ENCODE results near the gene USO1. TPM values are rescaled to one million over a fixed set of nuclear protein-coding genes. Genes with fewer than 3 reads are reported as not detected.
A peak's percentile ranks its signal among the peaks of the same experiment; 100 is the strongest.

The USO1 gene
- total RNA-seq, 2 donors from 2014 or later: 52.0 to 53.3 TPM

- intact Hi-C loops (cut with DNase I): no loop called here
- WGBS: 81% methylated on average over 4 of the region's 4 CpGs
- Histone ChIP-seq H3K27me3 (replicated peaks; ENCODE audit: insufficient read depth) (no peaks in the 10 kb centered on the region), H3K9me3 (no peaks in the 10 kb centered on the region), H3K4me1 (replicated peaks) (no peaks in the 10 kb centered on the region), H3K4me3 (no peak overlapping the region), H3K27ac (no peak overlapping the region), H3K36me3 (no peaks in the 10 kb centered on the region)
- TF ChIP-seq POLR2A (IDR thresholded peaks at IDR 0.05) (no peak), CTCF (IDR thresholded peaks at IDR 0.05) (no peak), POLR2AphosphoS5 (IDR thresholded peaks at IDR 0.05) (no peak)
- DNase-seq (ENCODE audit: low spot score): no peak
Observed at GRCh38 chr4:75702919-75703411, 21.4 kb upstream of the USO1 start.

GRCh38 chr4:75705198-75705977 lies 19.0 kb upstream of the USO1 start:
- no peaks in the 10 kb centered on the region for H3K27me3 ChIP-seq (replicated peaks; ENCODE audit: insufficient read depth)
- H3K36me3 ChIP-seq: no peaks in the 10 kb centered on the region
- no peaks in the 10 kb centered on the region for H3K4me1 ChIP-seq (replicated peaks)
- intact Hi-C loops (cut with DNase I): no loop called here
- no peaks in the 10 kb centered on the region for H3K9me3 ChIP-seq
- WGBS: 96% methylated on average over 6 of the region's 6 CpGs
- TF ChIP-seq POLR2A (IDR thresholded peaks at IDR 0.05): no peak
- TF ChIP-seq CTCF (IDR thresholded peaks at IDR 0.05): no peak
- TF ChIP-seq POLR2AphosphoS5 (IDR thresholded peaks at IDR 0.05): no peak
- no peak overlapping the region for H3K27ac ChIP-seq
- DNase-seq (ENCODE audit: low spot score): no peak
- H3K4me3 ChIP-seq: no peak overlapping the region

GRCh38 chr4:75708218-75708691 lies 16.1 kb upstream of the USO1 start:
- no peaks in the 10 kb centered on the region for H3K36me3 ChIP-seq
- H3K27ac ChIP-seq: no peak overlapping the region
- H3K4me3 ChIP-seq: no peak overlapping the region
- TF ChIP-seq CTCF (IDR thresholded peaks at IDR 0.05): peak in 1 of 4 experiments; percentile 22
- no peak for TF ChIP-seq POLR2A (IDR thresholded peaks at IDR 0.05)
- no peak for TF ChIP-seq POLR2AphosphoS5 (IDR thresholded peaks at IDR 0.05)
- no peaks in the 10 kb centered on the region for H3K27me3 ChIP-seq (replicated peaks; ENCODE audit: insufficient read depth)
- 83% methylated on average over 3 of the region's 3 CpGs for WGBS
- H3K4me1 ChIP-seq (replicated peaks): no peaks in the 10 kb centered on the region
- intact Hi-C loops (cut with DNase I): no loop called here
- DNase-seq (ENCODE audit: low spot score): no peak
- no peaks in the 10 kb centered on the region for H3K9me3 ChIP-seq

- DNase-seq (ENCODE audit: low spot score): no peak
- Histone ChIP-seq H3K27me3 (replicated peaks; ENCODE audit: insufficient read depth) (no peaks in the 10 kb centered on the region), H3K4me1 (replicated peaks) (no peaks in the 10 kb centered on the region), H3K27ac (no peak overlapping the region), H3K4me3 (no peak overlapping the region), H3K9me3 (no peaks in the 10 kb centered on the region), H3K36me3 (no peaks in the 10 kb centered on the region)
- intact Hi-C loops (cut with DNase I): no loop called here
- WGBS: 79% methylated on average over 4 of the region's 4 CpGs
- TF ChIP-seq POLR2AphosphoS5 (IDR thresholded peaks at IDR 0.05) (no peak), POLR2A (IDR thresholded peaks at IDR 0.05) (no peak), CTCF (IDR thresholded peaks at IDR 0.05) (no peak)
Observed at GRCh38 chr4:75710246-75710645, 14.1 kb upstream of the USO1 start.

GRCh38 chr4:75714011-75714410 lies 10.4 kb upstream of the USO1 start:
- no peaks in the 10 kb centered on the region for H3K27me3 ChIP-seq (replicated peaks; ENCODE audit: insufficient read depth)
- no peak overlapping the region for H3K4me3 ChIP-seq
- no peaks in the 10 kb centered on the region for H3K9me3 ChIP-seq
- H3K4me1 ChIP-seq (replicated peaks): no peaks in the 10 kb centered on the region
- H3K36me3 ChIP-seq: no peaks in the 10 kb centered on the region
- WGBS: 92% methylated on average over 4 of the region's 4 CpGs
- no peak overlapping the region for H3K27ac ChIP-seq
- no peak for DNase-seq (ENCODE audit: low spot score)
- intact Hi-C loops (cut with DNase I): no loop called here
- TF ChIP-seq CTCF (IDR thresholded peaks at IDR 0.05): no peak
- no peak for TF ChIP-seq POLR2A (IDR thresholded peaks at IDR 0.05)
- no peak for TF ChIP-seq POLR2AphosphoS5 (IDR thresholded peaks at IDR 0.05)

Measured in prostate gland (tissue), 2 donors.